GM19043 (cell line): ENCODE data around the gene NEAT1.
A peak's percentile ranks its signal among the peaks of the same experiment; 100 is the strongest.

Experiments
- ATAC-seq: cut with Tn5 transposase; IDR thresholded peaks from one replicate; pipeline ENCODE4 v1.9.1; 2021; ENCODE audit warnings: low read depth; ENCODE audit not compliant: unreplicated experiment

The NEAT1 gene

DNA sequence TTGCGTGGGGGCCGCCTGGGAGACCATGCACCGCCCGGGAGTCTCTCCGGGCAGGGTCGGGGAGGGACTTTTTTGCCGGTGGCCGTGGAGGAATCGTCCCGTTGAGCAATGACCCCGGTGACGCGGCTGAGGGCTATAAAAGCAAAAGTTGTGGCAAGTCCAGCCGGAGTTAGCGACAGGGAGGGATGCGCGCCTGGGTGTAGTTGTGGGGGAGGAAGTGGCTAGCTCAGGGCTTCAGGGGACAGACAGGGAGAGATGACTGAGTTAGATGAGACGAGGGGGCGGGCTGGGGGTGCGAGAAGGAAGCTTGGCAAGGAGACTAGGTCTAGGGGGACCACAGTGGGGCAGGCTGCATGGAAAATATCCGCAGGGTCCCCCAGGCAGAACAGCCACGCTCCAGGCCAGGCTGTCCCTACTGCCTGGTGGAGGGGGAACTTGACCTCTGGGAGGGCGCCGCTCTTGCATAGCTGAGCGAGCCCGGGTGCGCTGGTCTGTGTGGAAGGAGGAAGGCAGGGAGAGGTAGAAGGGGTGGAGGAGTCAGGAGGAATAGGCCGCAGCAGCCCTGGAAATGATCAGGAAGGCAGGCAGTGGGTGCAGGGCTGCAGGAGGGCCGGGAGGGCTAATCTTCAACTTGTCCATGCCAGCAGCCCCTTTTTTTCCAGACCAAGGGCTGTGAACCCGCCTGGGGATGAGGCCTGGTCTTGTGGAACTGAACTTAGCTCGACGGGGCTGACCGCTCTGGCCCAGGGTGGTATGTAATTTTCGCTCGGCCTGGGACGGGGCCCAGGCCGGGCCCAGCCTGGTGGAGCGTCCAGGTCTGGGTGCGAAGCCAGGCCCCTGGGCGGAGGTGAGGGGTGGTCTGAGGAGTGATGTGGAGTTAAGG is at the start of gene NEAT1:
Gene NEAT1, plus strand, starts transcription at position 166 of the 883 bp plus-strand sequence.
- ATAC-seq = no peak

DNA sequence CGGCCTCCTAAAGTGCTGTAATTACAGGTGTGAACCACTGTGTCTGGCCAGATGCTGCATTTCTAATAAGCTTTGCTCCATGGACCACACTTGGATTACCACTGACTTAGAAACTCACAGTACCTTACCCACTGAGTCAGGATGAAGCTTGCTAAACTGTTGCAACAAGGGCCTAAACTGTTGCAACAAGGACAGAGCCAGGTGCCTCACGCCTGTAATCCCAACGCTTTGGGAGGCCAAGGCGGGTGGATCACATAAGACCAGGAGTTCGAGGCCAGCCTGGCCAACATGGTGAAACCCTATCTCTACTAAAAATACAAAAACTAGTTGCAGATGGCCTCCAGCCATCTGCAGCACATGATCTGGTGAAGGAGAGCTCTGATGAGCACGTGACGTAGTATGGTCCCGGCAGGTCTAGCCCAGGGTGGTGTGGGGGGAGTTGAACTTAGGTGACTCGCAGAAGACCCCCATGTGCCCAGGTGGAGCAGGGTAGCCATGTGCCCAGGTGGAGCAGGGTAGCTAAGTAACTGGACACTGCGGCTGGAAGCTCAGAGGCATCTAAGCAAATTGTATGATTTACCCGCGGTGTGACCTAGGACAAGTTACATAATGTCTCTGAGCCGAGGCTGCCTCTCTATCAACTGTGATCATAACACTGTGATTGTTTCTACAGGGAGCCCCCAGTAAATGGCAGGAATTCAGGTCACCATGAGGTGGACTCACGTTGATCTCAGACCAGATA is 48.6 kb upstream of the NEAT1 start:
- no peak for ATAC-seq

DNA sequence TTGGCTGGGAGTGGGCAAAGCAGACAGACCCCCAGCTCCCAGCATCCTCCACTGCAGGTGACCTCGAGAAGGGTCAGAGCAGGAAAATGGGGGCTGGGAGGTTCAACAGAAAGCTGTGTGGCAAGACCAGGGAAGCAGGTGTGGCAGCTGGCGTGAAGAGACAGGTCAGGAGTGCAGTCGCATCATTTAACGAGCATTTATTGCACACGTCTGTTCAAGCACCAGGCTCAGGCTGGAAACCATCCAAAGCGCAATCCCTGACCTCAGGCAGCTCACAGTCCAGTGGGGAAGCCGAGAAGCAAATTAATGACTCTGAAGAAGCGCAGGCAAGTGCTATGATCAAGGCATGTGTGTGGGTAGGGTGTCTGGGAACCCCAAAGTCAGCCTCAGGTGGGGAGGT is 47.6 kb upstream of the NEAT1 start:
- ATAC-seq = no peak

DNA sequence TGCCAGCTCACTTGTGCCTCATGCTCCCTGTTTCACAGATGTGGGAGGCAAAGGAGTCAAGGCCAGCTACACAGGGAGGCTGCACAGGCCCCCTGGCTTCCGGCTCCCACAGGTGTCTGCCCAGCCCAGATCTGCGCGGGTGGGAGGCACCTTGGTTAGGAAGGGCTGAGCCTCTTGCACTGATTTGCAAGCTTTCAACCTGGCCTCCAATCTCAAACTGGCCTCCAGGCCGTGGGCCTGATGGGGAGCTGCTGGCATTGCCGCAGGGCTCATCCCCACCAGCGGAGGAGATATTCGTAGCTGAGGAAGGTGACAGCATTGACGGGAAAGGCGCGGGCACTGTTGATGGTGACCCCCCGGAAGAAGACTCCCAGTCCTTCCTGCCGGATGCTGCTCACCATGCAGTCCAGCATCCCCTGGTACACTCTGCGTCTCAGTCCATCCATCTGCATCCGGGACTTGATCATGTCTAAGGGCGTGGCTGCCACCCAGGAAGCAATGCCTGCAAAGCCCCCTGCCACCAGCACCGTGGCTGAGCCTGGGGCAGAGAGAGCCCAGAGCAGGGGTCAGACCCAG is 46.4 kb upstream of the NEAT1 start:
- ATAC-seq = no peak

DNA sequence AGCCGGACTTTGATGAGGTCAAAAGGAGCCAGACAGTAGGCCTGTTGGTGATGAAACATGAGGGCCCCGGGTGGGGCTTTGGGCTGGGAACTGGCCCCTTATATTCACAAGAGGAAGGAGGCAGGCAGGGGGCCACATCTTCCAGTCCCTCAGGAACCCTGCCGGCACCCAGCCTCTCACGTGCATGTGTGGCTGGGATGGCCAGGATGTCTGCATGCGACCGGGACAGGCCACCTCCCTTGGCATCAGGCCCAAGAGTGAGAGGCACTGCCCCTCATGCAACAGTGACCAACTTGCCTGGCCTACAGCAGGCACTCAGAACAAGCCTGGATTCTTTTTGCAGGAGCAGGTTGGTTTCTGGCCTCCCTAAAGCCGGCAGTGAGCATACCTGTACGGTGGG is 45.6 kb upstream of the NEAT1 start:
- no peak for ATAC-seq

DNA sequence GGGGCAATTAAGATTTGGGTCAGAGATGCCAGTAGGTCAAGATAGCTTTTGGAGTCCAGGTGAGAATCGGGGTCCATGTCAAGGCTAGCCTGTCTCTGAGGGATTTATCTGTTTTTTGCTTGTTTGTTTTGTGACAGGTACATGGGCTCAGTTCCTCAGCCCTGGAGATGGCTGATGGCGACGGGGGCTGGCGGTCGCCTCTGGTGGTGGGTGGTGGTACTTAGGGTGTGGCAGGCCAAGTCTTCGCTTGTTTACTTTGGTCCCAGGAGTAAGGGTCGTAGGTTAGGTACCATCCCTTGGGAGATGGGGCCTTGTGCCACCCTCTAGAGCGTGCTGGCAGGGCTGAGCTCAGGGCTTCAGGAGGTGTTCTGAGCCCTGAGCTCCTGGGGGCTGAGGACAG is 44.8 kb upstream of the NEAT1 start:
- ATAC-seq = no peak

DNA sequence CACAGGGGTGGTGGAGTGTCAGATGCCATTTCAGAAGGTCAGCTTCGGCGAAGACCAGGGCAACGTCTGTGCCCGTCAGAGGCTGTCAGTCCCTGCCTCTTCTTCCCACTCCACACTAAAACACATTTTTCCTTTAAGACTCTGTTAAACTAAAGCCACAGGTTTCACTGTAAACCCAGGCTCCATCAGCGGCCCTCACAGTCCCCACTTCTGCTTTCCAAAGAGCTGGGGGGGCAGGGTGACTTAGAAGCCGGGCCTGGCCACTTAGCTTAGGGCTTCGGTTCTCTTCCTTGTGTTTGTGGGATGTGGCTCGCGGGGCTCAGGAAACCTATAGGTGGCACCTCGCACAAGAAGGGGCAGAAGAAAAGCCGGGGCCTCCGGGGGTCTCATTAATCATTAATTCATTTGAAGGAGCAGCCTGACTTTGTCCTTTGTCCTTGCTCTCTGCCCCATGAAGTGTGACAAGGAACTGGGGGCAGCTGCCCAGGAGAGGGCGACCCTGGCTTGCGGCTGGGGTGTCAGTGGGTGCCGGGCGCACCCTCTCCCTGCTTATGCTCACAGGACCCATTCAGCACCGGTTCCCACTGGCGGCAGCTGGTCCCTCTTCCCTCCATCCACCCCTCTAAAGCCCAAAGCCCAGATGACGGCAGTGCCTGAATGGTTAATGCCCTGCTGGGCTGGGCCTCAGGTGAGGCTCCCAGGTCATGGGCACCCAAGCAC is 44.2 kb upstream of the NEAT1 start:
- ATAC-seq = no peak

- no peak for ATAC-seq
These were observed 43.5 kb upstream of the NEAT1 start for GRCh38 chr11:65378928-65379638.

DNA sequence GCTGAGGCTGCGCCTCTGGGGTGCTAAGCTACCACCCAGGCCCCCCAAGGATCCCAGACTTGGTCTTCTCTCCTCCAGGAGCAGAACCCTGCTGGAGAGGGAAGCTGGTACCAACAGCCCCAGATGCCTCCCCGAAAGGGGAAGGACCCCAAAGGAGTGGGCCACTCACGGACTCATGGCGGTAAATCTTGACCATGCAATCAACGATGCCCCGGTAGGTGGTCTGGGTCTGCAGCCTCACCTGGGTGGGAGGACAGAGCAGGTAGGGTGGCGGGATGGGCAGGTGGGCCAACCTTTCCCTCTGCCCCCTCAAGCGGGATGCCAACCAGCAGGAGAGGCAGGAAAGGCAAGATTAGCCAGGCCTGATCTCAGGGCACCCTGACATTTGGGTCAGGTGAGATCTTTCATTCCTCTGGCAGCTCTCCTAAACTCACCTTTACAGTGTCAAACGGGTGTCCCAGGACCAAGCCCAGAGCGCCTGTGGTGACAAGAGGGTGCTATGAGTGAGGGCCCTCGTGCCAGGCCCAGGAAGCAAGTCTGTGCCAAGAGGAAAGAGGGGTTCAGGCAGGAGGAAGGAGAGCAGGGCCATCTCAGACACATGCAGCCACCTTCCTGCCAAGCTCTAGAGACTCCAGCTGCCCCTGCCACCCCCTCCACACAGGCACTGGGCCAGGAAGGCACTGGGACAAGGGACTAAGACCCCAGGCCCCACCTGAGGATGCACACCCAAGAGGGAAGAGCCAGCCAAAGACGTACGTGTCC is 42.7 kb upstream of the NEAT1 start:
- ATAC-seq = no peak

DNA sequence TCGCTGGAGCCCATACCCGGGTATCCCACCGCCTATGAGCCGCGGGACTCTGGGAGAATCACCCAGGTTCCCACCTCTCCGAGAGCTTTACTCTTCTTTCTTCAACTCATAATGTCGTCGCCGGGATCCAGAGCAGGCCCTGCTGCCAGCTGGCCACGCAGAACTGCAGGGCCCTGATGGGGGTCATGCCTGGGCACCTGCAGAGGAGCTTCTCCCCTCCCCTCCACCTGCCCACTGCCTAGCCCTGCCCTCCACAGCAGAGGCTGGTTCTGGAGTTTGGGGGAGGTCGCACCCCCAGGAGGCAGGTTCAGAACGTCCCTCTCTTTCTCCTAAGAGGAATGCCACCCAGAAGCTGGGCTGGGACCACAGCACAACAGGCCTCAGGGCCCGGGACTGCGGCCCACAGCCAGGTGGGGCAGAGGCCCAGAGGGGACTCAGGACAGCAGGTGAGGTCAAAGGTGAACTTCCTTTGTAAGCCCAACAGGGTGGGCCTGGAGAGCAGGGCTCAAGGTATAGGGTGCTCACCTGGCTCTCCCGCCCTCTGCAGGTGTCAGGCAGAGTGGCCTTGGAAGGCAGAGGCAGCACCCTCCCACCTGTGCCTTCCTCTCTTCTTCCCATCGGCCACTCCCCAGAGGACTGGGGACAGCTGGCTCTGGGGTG is 42.0 kb upstream of the NEAT1 start:
- ATAC-seq = no peak

DNA sequence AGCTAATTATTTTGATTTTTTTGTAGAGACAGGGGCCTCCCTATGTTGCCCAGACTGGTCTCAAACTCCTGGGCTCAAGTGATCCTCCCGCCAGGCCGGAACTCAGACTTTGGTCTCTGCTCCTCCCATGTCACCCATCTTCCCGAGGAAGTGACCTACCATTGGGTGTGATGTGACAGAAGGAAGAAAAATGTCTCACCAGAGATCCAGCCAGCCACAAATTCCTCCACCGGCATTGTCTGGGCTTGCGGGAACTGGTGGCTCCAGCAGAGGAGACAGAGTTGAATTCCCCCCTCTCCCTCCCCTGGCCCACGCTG is 40.9 kb upstream of the NEAT1 start:
- peak; percentile 8 for ATAC-seq

DNA sequence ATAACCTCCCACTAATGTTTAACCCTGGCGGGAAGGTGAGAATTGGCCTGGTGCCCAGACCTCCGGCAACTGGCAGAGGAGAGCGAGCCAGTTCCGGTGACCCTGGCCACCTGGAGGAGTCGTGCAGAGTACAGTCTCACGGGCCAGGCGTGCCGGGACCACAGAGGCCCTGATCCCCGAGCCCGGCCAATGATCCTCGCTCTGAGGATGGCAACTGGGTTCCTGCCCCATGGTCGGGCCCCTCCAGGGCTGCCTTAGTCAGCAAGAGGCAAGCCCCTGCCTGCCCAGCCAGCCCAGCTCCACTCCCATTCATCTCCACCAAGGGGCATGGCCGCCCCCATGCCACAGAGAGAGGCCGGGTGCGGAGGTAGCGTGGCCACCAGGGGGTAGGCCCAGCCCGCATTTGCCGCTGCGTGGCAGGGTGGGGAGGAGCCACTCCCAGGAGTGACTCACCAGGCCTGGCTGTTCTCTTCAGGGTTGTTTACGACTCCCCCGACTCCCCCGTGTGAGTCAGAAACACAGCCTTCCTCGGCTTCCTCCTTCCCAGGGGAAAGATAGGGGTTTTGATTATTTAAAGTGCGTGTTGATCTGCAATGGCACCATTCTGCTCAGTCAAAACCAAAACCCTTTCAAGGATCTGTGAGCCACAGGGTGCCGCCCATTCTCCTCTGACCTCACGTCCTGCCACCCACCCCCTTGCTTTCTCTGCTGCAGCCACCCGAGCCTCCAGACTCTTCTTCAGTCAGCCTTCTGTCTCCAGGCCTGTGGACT is 40.4 kb upstream of the NEAT1 start, which contains the start of gene SLC25A45:
Gene SLC25A45, minus strand, starts transcription at position 614 of the 771 bp plus-strand sequence. CDS start 695 bp downstream, outside the sequence.
- ATAC-seq = peak; percentile 52

- ATAC-seq = no peak
These were observed 39.7 kb upstream of the NEAT1 start for GRCh38 chr11:65382804-65383368.

DNA sequence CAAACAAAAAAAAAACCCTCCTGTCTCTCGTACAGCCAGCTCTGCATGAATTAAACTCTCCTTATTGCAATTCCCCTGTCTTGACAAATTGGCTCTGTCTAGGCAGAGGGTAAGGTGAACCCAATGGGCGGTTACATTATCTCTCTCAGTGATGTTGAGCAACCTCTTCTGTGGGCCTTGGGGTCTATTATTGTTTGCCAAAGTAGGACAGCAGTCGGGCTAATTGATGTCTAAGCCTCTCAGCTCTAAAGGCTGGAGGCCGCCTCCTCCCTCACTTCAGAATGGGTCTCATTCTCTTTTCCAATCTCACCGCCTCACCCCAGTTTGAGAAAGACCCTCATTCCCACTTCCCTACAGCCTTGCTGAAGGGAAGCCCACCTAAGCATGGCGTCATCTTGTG is 38.8 kb upstream of the NEAT1 start:
- no peak for ATAC-seq

DNA sequence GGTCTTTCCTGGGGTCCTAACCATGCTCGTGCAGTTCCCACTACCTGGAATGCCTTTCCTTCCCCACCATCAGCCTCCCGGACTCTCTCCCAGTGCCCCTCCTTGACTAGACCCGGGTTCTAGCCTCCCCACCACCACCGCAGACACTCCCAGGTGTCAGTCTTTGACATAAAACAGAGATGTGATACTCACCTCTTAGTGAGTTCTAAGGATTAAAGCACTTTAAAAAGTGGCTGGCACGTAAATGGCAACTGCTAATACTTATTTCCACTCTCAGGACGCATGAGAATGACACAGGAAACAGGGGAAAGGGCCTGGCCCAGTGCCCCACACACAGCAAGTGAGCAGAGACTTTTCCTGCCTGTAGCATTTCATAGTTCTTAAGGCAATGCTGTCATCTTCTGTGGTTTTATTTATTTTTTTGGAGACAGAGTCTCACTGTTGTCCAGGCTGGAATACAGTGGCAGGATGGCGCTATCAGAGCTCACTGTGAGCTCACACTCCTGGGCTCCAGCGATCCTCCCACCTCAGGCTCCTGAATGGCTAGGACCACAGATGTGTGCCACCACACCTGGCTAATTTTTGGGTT is 38.2 kb upstream of the NEAT1 start:
- no peak for ATAC-seq

- ATAC-seq = no peak
These were observed 36.1 kb upstream of the NEAT1 start, which contains the start of gene FRMD8 for GRCh38 chr11:65386307-65387140. TSS of gene FRMD8 (plus strand) at chr11:65386637. CDS start at chr11:65387037, 400 bp downstream.

DNA sequence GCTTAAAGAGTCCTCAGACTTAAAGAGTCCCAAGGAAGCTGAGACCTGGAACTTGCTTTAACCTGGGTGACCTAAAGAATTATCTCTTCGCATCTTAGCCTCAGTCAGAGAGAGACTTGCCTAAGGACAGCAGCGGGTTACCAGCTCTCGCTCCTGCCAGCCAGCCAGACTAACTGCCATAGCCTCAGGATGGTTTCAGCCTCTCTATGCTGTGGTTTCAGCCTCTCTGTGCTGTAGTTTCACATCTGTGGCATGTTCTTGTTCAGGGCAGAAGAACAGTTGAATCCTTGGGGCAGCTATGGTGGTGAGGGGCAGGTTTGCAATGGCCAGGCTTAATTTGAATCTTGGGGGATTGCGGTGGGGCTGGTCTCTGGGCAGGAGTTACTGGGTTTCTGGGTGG is 33.9 kb upstream of the NEAT1 start:
- ATAC-seq = no peak
